Measurements from ENCODE around the gene SOWAHD.
A peak's percentile ranks its signal among the peaks of the same experiment; 100 is the strongest.
"Not testable (repeated sequence)": the region's sequence is repeated elsewhere in the genome, so short reads cannot be mapped to it uniquely, and the experiment has no call there.

The SOWAHD gene, protein sequence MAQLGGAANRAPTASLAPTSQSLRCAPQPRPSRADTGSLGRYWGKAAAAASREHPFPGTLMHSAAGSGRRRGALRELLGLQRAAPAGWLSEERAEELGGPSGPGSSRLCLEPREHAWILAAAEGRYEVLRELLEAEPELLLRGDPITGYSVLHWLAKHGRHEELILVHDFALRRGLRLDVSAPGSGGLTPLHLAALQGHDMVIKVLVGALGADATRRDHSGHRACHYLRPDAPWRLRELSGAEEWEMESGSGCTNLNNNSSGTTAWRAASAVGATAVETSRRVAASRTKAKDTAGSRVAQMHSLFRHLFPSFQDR

DNA sequence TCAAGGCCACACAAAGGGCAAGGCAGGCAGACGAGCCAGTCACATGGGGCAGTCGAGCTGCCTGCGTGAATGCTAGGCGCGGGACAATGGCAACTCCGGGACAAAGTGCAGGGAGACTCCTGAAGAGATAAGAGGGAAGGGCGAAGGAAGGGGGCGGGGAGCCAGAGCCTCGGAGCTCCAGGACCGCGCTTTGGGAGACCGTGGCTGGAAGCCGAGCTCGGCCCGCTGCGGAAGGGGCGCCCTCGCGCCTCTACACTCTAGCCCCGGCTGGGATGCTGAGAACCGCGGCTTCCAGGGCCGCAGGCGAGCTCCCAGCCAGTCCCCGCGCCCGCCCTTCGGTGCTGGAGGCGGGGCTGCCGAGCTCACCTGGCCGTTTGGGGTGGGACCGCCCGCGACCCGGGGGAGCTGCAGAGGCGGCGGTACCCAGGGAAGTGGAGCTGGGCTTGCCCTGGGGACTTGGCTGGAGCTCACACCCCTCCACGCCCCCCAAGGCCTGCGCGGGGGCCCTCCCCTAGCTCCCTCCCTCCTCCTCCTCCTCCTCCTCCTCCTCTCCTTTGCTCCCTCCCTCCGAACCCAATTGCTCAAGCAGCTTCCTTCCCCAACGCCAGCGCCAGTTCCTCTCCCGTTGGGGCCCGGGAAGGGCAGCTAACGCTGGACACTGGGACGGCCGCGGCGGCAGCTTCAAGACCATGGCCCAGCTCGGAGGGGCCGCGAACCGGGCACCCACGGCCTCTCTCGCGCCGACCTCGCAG is at the start of gene SOWAHD:
Gene SOWAHD (plus strand): TSS at position 610 of the 752 bp plus-strand sequence. CDS start 80 bp downstream, at position 690.
- DNase-seq, result no peak

DNA sequence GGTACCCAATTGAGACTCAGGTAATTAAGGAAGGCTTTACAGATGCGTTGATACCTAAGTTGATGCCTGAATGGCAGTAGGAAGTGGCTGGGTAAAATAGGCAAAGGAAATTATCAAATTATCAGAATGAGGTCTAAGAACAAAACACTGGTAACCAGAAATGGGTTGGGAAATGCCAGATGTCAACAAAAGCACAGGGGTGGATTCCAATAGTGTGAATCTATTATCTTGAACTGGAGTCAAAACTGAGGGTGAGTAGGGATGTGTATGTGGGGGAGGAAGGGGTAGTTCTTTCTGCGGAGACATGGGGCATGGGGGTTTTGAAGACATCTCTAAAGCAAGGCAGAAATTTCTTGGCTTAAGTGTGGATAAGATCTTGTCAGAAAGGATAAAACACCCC is 49.5 kb upstream of the SOWAHD start:
- no peak for DNase-seq

DNA sequence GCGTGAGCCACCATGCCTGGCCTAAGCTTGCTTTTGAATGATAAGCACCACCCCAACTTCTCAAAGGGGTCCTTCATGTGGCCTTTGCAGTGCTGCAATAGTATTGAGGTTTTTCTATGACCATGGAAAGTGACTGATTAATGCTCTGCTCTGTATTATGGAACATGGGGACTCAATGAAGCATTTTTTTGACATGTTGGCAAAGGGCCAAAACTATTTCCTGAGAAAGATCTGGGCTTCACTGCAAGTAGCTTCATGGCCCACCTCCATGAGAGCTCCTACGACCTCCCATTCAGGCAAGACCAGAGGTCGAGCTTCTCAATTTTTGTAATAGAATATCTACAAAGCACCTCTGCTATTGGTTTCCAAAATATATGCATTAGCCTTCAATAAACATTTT is 48.8 kb upstream of the SOWAHD start:
- no peak for DNase-seq

DNA sequence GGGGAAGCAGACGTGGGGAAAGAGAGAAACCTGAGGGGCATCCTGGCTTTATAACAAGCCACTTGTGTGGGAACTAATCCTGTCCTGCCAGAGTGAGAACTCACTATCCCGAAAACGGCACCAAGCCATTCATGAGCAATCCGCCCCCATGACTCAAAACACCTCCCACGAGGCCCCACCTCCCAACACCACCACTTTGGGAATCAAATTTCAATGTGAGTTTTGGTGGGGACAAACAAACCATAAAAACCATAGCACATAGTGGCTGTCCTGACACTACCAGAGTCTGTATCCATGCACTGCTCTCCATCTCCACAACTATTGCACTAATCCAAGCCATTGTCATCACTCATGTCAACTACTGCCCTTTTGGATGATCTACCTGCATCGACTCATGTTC is 36.9 kb upstream of the SOWAHD start:
- DNase-seq, result no peak

DNA sequence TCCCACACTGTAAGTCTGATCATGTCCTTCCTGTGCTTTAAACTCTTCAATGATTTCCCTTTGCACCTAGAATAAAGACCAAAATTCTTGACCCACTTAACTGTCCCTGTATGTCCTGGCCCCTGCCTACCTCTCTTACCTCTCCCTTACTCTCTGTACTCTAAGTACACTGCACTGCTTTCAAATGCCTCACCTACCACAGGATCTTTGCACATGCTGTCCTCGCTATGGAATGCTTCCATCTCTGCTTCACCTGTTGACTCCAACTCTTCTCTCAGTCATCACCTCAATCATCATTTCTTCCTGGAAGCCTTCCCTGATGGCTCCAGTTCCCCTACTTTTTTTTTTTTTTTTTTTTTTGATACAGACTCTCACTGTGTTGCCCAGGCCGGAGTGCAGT is 36.5 kb upstream of the SOWAHD start:
- DNase-seq, result no peak

DNA sequence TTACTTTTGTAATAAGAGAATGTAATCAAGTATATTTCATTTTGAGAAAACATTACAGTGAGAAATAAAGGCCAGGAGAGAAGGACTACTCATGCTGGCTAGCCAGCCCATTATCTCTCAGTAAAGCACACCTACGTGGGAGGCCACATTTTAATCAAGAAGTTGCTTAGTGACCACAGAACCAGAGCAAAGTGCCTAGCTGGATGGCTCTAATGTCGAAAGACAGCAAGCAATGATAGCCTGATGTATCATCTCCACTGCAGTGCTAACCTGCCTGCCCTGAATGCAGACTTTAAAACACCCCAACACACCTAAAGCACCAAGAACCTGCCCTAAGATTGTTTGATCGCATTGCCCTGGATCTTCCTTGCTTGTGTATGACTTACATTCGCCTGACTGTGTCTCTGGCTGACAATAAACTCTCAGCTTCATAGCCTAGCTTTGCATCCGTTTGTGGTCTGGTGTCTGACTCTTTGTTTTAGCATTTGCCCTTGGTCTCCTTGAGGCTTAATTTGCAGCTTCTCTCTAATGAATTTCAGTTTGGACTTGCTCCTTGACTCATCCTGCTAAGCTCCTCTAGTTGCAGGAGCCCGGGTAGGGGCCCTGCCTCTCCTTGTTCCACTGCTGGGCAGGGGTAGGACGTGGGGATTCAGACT is 31.4 kb upstream of the SOWAHD start:
- no peak for DNase-seq

DNA sequence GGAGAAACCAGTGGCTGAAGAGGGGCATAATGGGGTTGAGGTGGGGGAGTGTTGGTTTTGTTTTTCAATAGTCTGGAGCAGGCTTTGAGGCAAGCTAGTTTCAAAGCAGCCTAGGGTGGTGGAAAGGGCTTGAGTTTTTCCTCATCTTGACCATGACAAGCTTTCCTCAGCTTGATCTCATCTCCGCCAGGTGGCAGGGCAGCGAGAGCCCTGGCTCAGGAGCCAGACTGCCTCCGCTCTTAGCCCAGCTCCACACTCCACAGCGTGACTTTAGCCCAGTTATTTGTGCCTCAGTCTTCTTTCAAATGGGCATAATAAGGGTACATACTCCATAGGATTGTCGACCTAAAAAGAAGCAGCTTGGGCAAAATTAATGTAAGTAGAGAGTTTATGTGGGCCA is 29.9 kb upstream of the SOWAHD start:
- DNase-seq, result no peak

DNA sequence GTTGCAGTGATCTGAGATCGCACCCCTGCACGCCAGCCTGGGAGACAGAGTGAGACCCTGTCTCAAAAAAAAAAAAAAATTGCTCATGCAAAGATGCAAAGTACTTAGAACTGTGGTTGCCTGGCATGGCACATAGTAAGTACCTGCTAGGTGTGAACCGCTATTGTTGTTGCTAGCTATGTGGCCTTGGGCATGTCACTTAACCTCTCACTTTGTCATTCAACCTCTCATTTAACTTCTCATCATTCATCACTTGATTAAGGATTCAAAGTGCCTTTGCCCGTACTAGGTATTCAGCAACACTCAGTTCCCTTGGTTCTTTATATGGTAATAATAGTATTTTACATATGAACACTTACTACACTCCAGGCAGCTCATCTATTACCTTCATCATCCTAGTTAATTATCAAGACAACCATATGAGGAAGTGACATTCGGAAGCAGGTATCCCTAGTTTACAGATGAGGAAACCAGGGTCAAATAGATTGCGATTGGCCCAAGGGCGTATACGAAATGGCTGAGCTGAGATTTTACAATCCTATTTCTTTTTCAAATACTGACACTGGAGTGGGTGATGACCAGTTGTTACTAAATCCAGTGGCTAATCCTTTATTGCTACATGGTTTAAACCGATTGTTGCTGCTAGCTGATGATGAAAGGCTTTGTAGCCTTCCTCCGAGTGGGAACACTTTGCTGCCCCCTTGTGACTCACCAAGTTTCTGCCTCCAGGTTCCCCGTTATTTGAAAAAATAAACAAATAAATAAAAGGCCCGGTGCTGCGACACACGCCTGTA is 28.8 kb upstream of the SOWAHD start:
- peak in 1 of 2 experiments; percentile 17 for DNase-seq

DNA sequence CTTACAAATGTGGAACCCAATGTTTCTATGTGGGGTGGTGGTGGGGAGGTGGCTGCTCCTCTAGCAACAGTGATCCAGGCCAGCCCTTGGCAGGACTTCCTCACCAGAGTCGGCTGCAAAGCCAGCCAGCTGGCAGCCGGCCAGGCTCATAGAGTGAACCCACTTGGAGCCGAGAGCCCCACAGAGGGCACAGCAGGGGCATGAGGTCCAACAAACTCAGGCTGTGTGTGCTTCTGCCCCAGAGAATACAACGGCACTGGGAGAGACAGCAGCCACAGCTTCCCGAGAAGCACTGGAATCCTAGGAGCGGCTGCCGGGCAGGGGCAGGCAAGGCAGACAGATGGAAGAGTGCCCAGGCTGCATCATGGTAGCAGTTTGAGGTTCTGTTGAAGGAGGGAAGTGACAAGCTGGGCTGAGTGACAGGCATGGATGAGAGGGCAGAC is 23.5 kb upstream of the SOWAHD start:
- no peak for DNase-seq

DNA sequence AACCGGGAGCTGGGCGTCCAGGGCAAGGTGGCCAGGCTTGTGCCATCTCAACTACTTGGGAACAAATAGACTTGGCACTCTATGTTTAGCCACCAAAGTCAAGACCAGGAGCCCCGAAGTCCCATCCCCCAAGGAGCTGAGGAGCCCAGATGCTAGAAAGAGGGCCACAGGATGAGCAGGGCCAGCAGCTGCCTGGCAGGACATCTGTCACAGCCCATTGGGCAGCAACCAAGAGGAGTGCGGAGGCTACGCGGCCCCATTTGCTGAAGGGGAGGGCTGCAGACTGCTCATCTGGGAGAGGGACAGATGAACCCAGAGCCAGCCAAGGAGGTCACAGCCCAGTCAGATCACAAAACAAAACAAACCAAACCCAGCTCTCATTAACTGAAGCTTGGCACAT is 22.9 kb upstream of the SOWAHD start:
- no peak for DNase-seq

DNA sequence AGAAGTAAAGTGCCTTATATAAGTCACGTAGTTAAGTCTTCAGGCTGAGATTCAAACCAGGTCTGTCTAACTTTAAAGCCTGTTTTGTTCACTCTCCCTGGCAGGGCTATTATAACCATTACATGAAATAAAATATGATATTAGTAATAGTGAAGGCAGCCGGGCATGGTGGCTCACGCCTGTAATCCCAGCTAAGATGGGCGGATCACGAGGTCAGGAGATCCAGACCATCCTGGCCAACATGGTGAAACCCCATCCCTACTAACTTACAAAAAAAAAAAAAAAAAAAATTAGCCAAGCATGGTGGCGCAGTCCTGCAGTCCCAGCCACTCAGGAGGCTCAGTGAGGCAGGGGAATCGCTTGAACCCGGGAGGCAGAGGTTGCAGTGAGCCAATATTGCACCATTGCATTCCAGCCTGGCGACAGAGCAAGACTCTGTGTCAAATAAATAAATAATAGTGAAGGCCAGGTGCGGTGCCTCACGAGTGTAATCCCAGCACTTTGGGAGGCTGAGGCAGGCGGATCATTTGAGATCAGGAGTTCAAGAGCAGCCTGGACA is 22.1 kb upstream of the SOWAHD start:
- DNase-seq, result no peak

DNA sequence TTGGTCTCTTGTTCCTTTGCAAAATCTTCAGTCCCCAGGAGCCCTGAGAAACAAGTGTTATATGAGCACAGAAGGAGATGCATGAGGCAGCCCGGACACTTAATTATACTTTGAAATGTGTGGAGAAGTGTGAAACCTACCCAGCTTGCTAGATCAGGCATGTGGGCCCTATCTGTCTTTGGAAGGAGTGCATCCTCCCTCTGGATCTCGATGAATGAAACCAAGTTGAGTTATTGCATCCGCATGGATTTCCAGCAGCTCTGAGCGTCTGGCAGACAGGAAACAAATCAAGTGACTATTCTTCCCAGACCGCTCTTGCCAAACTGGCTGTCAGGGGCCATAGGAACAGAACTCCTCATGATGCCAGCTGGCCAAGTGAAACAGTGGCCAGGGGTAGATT is 19.6 kb upstream of the SOWAHD start:
- no peak for DNase-seq

DNA sequence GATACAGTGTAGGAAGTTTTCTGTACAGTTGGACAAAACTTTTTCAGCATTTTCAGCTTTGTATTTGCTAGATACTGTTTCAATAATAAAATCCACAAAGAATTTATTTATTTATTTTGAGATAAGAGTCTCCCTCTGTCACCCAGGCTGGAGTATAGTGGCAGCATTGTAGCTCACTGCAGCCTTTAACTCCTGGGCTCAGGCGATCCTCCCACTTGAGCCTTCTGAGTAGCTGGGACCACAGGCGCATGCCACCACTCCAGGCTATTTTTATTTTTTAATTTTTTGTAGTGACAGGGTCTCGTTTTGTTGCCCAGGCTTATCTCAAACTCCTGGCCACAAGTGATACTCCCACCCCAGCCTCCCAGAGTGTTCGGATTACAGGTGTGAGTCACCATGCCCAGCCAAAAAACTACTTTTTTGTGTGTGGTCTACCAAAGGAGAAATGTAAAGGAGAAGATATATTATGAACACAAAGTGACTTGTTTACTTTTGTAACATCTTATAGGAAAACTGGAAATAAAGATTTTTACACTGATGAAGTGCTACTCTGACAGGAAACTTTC is 13.0 kb upstream of the SOWAHD start:
- DNase-seq, result no peak

DNA sequence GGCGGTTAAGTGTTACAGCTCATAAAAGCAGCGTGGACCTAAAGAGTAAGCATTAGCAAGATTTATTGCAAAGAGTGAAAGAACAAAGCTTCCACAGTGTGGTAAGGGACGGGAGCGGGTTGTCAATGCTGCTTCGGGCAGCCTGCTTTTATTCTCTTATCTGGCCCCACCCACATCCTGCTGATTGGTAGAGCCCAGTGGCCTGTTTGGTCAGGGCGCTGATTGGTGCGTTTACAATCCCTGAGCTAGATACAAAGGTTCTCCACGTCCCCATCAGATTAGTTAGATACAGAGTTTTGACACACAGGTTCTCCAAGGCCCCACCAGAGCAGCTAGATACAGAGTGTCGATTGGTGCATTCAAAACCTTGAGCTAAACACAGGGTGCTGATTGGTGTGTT is 8.3 kb upstream of the SOWAHD start:
- not testable (repeated sequence) for DNase-seq

DNA sequence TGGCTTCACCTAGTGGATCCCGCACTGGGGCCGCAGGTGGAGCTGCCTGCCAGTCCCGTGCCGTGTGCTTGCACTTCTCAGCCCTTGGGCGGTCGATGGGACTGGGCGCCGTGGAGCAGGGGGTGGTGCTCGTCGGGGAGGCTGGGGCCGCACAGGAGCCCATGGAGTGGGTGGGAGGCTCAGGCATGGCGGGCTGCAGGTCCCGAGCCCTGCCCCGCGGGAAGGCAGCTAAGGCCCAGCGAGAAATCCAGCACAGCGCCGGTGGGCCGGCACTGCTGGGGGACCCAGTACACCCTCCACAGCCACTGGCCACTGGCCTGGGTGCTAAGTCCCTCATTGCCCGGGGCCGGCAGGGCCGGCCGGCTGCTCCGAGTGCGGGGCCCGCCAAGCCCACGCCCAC is 7.6 kb upstream of the SOWAHD start:
- DNase-seq, result not testable (repeated sequence)

DNA sequence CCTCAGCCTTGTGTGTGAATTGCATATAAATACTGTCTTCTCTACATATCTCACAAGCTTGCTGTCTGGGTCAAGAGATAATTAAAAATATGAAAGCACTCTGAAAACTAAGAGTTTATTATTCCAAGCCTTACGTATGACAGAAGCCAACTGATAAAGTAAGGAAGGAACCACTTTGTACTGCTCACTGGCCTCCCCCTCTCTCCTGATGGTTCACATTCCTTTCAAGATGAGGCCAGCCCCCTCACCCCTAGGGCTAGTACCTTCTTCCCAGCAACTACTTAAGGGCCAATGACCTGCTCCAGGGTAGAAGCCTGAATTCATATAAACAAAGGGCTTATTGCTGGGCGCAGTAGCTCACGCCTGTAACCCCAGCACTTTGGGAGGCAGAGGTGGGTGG is 5.4 kb upstream of the SOWAHD start:
- no peak for DNase-seq

DNA sequence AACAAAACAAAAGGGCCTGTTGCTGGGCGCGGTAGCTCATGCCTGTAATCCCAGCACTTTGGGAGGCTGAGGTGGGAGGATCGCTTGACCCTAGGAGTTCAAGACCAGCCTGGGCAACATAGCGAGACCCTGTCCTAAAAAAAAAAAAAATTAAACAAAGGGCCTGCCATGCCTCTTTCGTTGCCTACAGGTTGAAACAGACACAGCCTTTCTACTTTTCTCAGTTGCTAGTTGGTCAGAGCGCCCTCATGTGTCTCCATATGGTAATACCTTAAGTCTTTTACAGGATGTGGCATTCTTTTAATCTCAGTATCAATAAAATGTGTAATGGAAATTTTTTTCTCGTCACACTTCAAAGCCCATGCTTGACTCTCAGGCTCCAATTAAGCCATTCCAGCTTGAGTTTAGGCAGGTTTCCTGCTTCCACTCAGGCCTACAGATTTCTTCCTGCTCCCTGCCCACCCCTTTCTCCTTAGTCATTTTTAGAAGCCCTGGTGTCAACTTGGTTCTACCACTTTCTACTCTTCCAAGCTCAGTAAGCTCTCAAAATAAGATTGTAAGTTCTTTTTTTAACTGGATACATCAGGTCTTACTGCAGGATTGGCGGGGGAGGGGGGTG is 4.6 kb upstream of the SOWAHD start:
- peak in 1 of 2 experiments; percentile 0 for DNase-seq

DNA sequence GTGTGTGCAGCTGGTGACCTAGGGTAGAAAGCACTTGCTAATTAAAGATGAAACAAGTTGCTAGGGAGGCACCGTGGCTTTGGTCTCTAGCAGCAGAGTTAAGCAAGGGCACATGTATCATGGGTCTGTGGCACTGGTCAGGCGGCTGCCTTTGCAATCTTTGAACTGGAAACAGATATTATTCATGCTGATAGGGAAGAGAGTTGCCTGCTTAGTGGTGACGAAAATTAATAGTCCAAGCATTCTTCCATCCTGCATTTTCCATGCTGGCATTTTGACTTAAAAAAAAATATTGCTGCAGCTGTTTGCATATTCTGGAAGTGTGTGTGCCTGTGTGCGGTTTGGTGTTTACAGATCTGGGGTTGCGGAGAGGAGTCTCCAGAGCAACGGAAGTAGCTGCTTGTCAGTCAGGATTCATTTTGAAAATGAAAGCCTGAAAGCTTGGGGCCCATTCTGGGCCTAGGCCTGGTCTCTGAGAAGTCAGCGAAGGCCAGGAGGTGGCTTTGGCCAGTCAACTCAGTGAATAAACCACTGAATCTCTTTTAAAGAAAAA is 2.3 kb upstream of the SOWAHD start:
- no peak for DNase-seq

DNA sequence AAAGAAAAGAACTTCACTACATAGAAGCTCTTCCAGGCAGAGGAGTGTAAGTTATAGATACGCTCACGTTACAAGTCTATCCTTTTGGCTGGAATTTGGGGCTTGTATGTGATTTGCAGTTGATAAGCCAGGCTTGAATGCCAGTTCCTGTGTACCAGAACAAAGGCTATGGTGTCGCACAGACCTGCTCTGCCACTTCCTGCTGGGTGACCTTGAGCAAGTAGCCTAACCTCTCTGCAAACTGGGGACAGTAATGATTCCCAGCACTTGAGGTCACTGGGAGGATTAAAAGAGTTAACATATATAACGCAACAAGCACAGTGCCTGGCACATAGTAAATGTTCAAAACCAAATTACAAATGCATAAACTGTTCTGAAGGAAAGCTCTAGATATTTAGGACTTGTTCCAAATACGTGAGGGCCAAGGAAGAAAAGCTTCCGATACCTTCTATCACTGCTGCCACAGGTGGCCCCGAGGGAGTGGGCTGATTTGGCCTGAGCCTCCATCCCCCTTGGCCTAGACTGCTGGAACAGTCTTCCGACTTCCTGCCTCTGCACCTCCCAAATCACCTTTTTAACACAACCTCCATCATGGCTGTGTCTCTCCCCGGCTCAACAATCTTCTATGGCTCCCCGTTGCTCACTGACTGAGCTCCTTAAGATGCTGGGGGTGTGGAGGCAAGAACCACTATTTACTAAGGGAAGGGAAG is 1.3 kb upstream of the SOWAHD start:
- DNase-seq, result no peak

DNA sequence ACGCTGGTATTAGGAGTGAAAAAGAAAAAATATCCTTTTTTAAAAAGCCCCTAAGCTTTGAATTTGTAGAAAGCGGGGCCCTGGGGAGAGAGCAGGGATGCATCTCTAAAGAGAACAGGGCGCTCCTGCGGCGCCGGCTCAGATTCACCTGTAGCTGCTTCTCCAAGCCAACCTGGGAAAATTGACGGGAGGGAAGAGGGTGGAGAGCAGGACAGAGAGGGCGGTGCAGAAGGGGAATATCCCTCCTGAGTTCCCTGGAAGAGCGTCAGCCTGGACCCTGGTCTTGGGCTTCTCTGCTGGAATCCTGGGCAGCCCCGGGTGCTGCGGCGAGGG is 776 bp upstream of the SOWAHD start:
- no peak for DNase-seq

DNA sequence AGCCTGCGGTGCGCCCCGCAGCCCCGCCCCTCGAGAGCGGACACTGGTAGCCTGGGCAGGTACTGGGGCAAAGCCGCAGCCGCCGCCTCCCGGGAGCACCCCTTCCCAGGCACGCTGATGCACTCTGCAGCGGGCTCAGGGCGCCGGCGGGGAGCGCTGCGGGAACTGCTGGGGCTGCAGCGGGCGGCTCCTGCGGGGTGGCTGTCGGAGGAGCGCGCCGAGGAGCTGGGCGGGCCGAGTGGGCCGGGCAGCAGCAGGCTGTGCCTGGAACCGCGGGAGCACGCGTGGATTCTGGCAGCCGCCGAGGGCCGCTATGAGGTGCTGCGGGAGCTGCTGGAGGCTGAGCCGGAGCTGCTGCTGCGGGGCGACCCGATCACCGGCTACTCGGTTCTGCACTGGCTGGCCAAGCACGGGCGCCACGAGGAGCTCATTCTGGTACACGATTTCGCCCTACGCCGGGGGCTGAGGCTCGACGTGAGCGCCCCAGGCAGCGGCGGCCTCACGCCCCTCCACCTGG is 401 bp downstream of the SOWAHD start:
- no peak for DNase-seq
